ENCODE data around the gene KLHL25. TPM values are rescaled to one million over a fixed set of nuclear protein-coding genes. Genes with fewer than 3 reads are reported as not detected.
"Not testable (repeated sequence)": the region's sequence is repeated elsewhere in the genome, so short reads cannot be mapped to it uniquely, and the experiment has no call there.

Gene KLHL25
- total RNA-seq, 2 donors from 2014 or later, result 6.6 to 12.7 TPM

GRCh38 chr15:85837881-85838280 is 43.2 kb upstream of the KLHL25 start:
- no peak for TF ChIP-seq CTCF (IDR thresholded peaks at IDR 0.05)
- Histone ChIP-seq H3K9ac (ENCODE audit: low read depth in 2 of 2, low read length in 2 of 2) (peak overlapping the region; percentile 32 to 60), H3K27ac (peak overlapping the region; percentile 84), H3K9me3 (no peaks in the 10 kb centered on the region), H3K36me3 (no peaks in the 10 kb centered on the region), H3K4me1 (peaks cover 9% of the 10 kb centered on the region), H3K4me3 (no peak overlapping the region), H3K27me3 (no peaks in the 10 kb centered on the region)
- DNase-seq, result peak; percentile 67
- intact Hi-C loops (cut with DNase I), result no loop called here

- DNase-seq, result peak; percentile 82
- peaks cover 9% of the 10 kb centered on the region for H3K4me1 ChIP-seq
- H3K4me3 ChIP-seq, result no peak overlapping the region
- no peaks in the 10 kb centered on the region for H3K9me3 ChIP-seq
- peak overlapping the region; percentile 32 to 60 for H3K9ac ChIP-seq (ENCODE audit: low read depth in 2 of 2, low read length in 2 of 2)
- peak overlapping the region; percentile 84 for H3K27ac ChIP-seq
- no peak for TF ChIP-seq CTCF (IDR thresholded peaks at IDR 0.05)
- no peaks in the 10 kb centered on the region for H3K36me3 ChIP-seq
- intact Hi-C loops (cut with DNase I), result no loop called here
- no peaks in the 10 kb centered on the region for H3K27me3 ChIP-seq
These were observed 42.3 kb upstream of the KLHL25 start for GRCh38 chr15:85837011-85837433.

- H3K27me3 ChIP-seq, result no peaks in the 10 kb centered on the region
- no peak overlapping the region for H3K27ac ChIP-seq
- intact Hi-C loops (cut with DNase I), result loop anchor here (5.0 kb wide), 1 partner anchor 37 kb away; no protein-coding TSS in a partner anchor
- TF ChIP-seq CTCF (IDR thresholded peaks at IDR 0.05), result no peak
- DNase-seq, result no peak
- no peak overlapping the region for H3K4me3 ChIP-seq
- H3K36me3 ChIP-seq, result no peaks in the 10 kb centered on the region
- H3K9ac ChIP-seq (ENCODE audit: low read depth in 2 of 2, low read length in 2 of 2), result no peak overlapping the region
- no peaks in the 10 kb centered on the region for H3K9me3 ChIP-seq
- H3K4me1 ChIP-seq, result peaks cover 4% of the 10 kb centered on the region
These were observed 39.9 kb upstream of the KLHL25 start for GRCh38 chr15:85834651-85835050.

GRCh38 chr15:85832394-85832793 is 37.7 kb upstream of the KLHL25 start:
- Histone ChIP-seq H3K9ac (ENCODE audit: low read depth in 2 of 2, low read length in 2 of 2) (no peak overlapping the region), H3K27me3 (no peaks in the 10 kb centered on the region), H3K4me3 (no peak overlapping the region), H3K27ac (no peak overlapping the region), H3K4me1 (no peaks in the 10 kb centered on the region), H3K36me3 (no peaks in the 10 kb centered on the region), H3K9me3 (no peaks in the 10 kb centered on the region)
- no peak for TF ChIP-seq CTCF (IDR thresholded peaks at IDR 0.05)
- intact Hi-C loops (cut with DNase I), result loop anchor here (2.0 to 5.0 kb wide), 2 partner anchors 35 to 102 kb away; no protein-coding TSS in a partner anchor
- DNase-seq, result no peak

GRCh38 chr15:85831415-85832113 is 36.8 kb upstream of the KLHL25 start:
- Histone ChIP-seq H3K9ac (ENCODE audit: low read depth in 2 of 2, low read length in 2 of 2) (no peak overlapping the region), H3K4me1 (no peaks in the 10 kb centered on the region), H3K36me3 (no peaks in the 10 kb centered on the region), H3K4me3 (no peak overlapping the region), H3K9me3 (no peaks in the 10 kb centered on the region), H3K27ac (peak overlapping the region; percentile 11), H3K27me3 (no peaks in the 10 kb centered on the region)
- peak; percentile 76 for DNase-seq
- TF ChIP-seq CTCF (IDR thresholded peaks at IDR 0.05), result peak; percentile 45
- intact Hi-C loops (cut with DNase I), result loop anchor here (2.0 to 5.0 kb wide), 2 partner anchors 34 to 101 kb away; no protein-coding TSS in a partner anchor

- H3K4me3 ChIP-seq; H3K4me1 ChIP-seq; H3K9ac ChIP-seq (ENCODE audit: low read depth in 2 of 2, low read length in 2 of 2); H3K27ac ChIP-seq; DNase-seq; H3K27me3 ChIP-seq; H3K36me3 ChIP-seq; H3K9me3 ChIP-seq: not testable (repeated sequence)
- intact Hi-C loops (cut with DNase I), result loop anchor here (5.0 kb wide), 1 partner anchor 32 kb away; no protein-coding TSS in a partner anchor
These were observed 35.0 kb upstream of the KLHL25 start for GRCh38 chr15:85829754-85830153.
